Karpas-422 (cell line): ENCODE data around the gene MED20. TPM values are rescaled to one million over a fixed set of nuclear protein-coding genes. Genes with fewer than 3 reads are reported as not detected.
A peak's percentile ranks its signal among the peaks of the same experiment; 100 is the strongest.

ENCODE experiments used
- DNase-seq: peaks from one replicate; pipeline ENCODE4 v3.0.0-alpha.2; 2015
- H2AFZ ChIP-seq: fragments of 200-600 bp; sonication (generic); 2 replicates; pipeline ENCODE4 v1.6.1; 2014; ENCODE audit warnings: antibody characterized with exemption, low read length, mixed read lengths
- H3K27ac ChIP-seq: fragments of 200-600 bp; sonication (generic); 2 replicates; pipeline ENCODE4 v1.5.1; 2014; ENCODE audit warnings: mild to moderate bottlenecking, low read length, moderate library complexity
- H3K27me3 ChIP-seq: fragments of 200-600 bp; sonication (generic); 2 replicates; pipeline ENCODE4 v1.6.1; 2014; ENCODE audit warnings: low read length, mixed read lengths
- H3K36me3 ChIP-seq: fragments of 200-600 bp; sonication (generic); 2 replicates; pipeline ENCODE4 v1.6.1; 2014; ENCODE audit warnings: low read length, mixed read lengths; ENCODE audit not compliant: insufficient read depth
- H3K4me1 ChIP-seq: fragments of 200-600 bp; sonication (generic); 2 replicates; pipeline ENCODE4 v1.6.1; 2014; ENCODE audit warnings: mild to moderate bottlenecking, low read length, mixed read lengths
- H3K4me2 ChIP-seq: fragments of 200-600 bp; sonication (generic); 2 replicates; pipeline ENCODE4 v1.6.1; 2014; ENCODE audit warnings: low read length, low read depth, mild to moderate bottlenecking; ENCODE audit not compliant: poor library complexity, severe bottlenecking
- H3K4me3 ChIP-seq: fragments of 200-600 bp; sonication (generic); 2 replicates; pipeline ENCODE4 v1.5.1; 2014; ENCODE audit warnings: mild to moderate bottlenecking, antibody characterized with exemption, low read length, mixed read lengths
- H3K79me2 ChIP-seq: fragments of 200-600 bp; sonication (generic); 2 replicates; pipeline ENCODE4 v1.6.1; 2014; ENCODE audit warnings: mild to moderate bottlenecking, low read length, mixed read lengths
- H3K9ac ChIP-seq: fragments of 200-600 bp; sonication (generic); 2 replicates; pipeline ENCODE4 v1.6.0; 2014; ENCODE audit warnings: low read length
- H3K9me2 ChIP-seq: fragments of 200-600 bp; sonication (generic), shearing (Covaris generic); replicated peaks from 2 replicates; pipeline ENCODE4 v1.6.0; 2014; ENCODE audit warnings: mild to moderate bottlenecking, low read length, moderate library complexity; ENCODE audit not compliant: insufficient read depth
- H3K9me3 ChIP-seq: fragments of 300-700, 200-600 bp; sonication (generic); 2 replicates; pipeline ENCODE4 v1.6.1; 2014; ENCODE audit warnings: low read length, mixed read lengths
- H4K20me1 ChIP-seq: fragments of 200-600 bp; sonication (generic); 2 replicates; pipeline ENCODE4 v1.6.1; 2014; ENCODE audit warnings: mild to moderate bottlenecking, antibody characterized with exemption, low read length, low read depth; ENCODE audit not compliant: insufficient read depth
- total RNA-seq: library from RNA; depleted of rRNA; stranded (reverse); fragments of >200 nt; shearing (Covaris generic); gene quantifications from 2 replicates; pipeline ENCODE4 v1.2.3, GENCODE V29; 2014; ENCODE audit warnings: low replicate concordance

Gene MED20
- total RNA-seq, 1 experiment from 2014 or later: 24.1 TPM

DNA sequence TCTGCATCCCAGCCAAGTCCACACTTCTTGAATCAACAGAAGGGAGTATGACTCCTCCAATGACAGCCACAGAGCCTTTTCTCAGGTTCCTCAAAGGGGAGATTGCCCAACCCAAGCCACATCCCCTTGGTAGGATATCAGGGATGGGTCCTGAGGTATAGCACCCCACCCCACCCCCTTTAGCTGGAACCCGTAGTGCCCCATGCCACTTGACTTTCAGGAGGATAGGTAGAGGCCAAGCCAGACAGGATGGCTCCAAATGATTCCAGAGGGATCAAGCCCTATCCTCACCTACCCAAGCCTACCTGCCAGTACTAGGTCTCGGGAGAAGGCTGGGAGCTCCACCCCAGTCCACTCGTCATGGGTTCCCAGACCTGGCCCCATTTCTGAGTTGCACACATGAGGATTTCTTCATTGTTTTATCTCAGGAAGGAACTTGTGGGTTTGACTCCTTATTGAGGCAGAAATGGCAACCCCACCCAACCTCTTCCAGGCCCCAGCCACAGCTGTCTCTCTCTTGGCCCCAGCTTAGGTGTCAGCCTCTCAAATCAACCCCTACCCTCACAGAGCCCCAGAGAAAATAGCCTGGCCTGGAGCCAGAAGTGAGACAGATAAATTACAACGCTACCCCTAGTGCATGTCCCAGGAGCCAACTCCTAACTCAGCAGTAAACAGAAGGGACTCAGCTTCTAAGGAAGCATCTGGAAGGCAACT lies 17.1 kb upstream of the MED20 start:
- peak overlapping the region; percentile 95; the same call in 1 of the 2 replicates for H3K9ac ChIP-seq
- H3K4me1 ChIP-seq: peaks cover 85% of the 10 kb centered on the region
- peaks cover 47% of the 10 kb centered on the region for H3K79me2 ChIP-seq
- peaks cover 24% of the 10 kb centered on the region for H4K20me1 ChIP-seq
- H3K4me2 ChIP-seq: peak overlapping the region; percentile 89
- DNase-seq: peak; percentile 60
- H3K27ac ChIP-seq: peak overlapping the region; percentile 98
- peaks cover 17% of the 10 kb centered on the region for H3K36me3 ChIP-seq
- H3K27me3 ChIP-seq: no peaks in the 10 kb centered on the region
- H3K4me3 ChIP-seq: peak overlapping the region; percentile 97; the same call in 1 of the 2 replicates
- no peaks in the 10 kb centered on the region for H3K9me2 ChIP-seq
- H2AFZ ChIP-seq: no peak overlapping the region
- H3K9me3 ChIP-seq: no peaks in the 10 kb centered on the region

- H3K79me2 ChIP-seq: peaks cover 47% of the 10 kb centered on the region
- peak overlapping the region; percentile 95 for H3K9ac ChIP-seq
- no peak overlapping the region for H3K4me3 ChIP-seq
These were observed 16.5 kb upstream of the MED20 start for GRCh38 chr6:41937472-41937860.

DNA sequence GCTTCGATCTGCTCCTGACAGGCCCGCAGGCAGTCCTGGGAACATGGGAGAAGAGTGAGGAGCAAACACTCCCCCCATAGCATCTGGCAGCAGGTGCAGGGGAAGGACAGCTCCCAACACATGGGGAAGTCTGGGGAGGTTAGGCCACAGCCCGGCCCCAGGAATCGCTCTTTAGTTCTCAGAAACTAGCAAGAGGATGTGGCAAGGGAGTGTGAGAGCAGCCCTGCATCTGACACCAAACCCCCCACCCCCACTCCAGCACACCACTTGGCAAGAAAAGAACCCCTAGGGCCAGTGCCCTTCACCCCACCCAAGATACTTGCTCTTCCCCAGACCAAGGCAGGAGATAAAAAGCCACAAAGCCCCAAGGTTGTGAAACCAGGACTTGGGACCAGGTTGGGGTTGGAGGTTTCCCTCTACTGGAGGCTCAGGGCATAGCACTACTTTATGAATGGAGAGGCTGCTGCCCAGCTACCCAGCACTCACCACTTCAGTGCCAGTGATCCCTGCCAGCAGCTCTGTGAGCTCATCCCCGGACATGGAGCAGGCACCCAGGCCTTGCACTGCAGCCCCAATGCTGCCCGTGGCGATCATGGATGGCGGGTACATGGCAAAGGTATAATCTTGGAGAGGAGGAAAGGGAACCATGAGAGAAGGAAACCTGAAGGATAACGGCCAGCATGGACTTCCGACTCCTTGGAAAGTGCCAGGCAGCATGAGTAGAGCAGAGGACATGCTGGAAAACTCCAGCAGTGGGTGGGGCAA lies 15.3 kb upstream of the MED20 start:
- Histone ChIP-seq H3K4me1 (peaks cover 93% of the 10 kb centered on the region), H3K27me3 (no peaks in the 10 kb centered on the region), H3K36me3 (peaks cover 33% of the 10 kb centered on the region), H3K4me3 (peak overlapping the region; percentile 62), H3K4me2 (peak overlapping the region; percentile 81), H2AFZ (no peak overlapping the region), H3K9me2 (no peaks in the 10 kb centered on the region), H3K27ac (peak overlapping the region; percentile 98), H3K9me3 (no peaks in the 10 kb centered on the region), H3K79me2 (peaks cover 51% of the 10 kb centered on the region), H3K9ac (peak overlapping the region; percentile 95), H4K20me1 (peaks cover 24% of the 10 kb centered on the region)
- peak; percentile 92 for DNase-seq

More at GRCh38 chr6:41937472-41937860, 16.5 kb upstream of the MED20 start:
- Histone ChIP-seq H3K4me2 (peak overlapping the region; percentile 89), H3K27ac (peak overlapping the region; percentile 98), H4K20me1 (peaks cover 24% of the 10 kb centered on the region), H3K27me3 (no peaks in the 10 kb centered on the region), H3K9me3 (no peaks in the 10 kb centered on the region), H3K9me2 (no peaks in the 10 kb centered on the region), H3K36me3 (peaks cover 22% of the 10 kb centered on the region), H2AFZ (no peak overlapping the region), H3K4me1 (peaks cover 88% of the 10 kb centered on the region)
- DNase-seq: peak; percentile 44

DNA sequence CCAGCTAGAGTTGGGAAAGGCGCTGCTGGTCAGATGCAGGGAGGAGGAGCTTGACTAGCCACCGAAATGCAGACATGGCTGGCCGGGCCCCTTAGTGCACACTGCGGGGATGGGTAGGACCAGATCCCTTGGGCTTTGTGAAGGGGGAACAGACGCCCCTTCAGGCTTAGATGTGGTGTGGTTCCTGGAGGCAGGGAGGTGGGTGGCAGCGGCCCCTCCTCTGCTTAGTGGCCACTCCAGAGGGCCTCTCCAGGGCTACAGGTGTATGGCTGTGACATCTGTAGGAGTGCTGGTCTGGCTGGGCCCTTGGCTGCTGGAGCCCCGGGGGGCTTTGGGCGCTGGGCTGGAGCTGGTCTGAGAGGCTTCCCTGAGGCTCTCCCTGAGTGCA lies 14.7 kb upstream of the MED20 start:
- Histone ChIP-seq H3K4me1 (peaks cover 99% of the 10 kb centered on the region), H3K4me3 (peak overlapping the region; percentile 62), H3K27me3 (no peaks in the 10 kb centered on the region), H3K27ac (peak overlapping the region; percentile 98), H4K20me1 (peaks cover 24% of the 10 kb centered on the region), H3K4me2 (peak overlapping the region; percentile 81), H2AFZ (no peak overlapping the region), H3K36me3 (peaks cover 36% of the 10 kb centered on the region), H3K9me2 (no peaks in the 10 kb centered on the region), H3K79me2 (peaks cover 45% of the 10 kb centered on the region), H3K9me3 (no peaks in the 10 kb centered on the region), H3K9ac (peak overlapping the region; percentile 68)
- DNase-seq: peak; percentile 61

DNA sequence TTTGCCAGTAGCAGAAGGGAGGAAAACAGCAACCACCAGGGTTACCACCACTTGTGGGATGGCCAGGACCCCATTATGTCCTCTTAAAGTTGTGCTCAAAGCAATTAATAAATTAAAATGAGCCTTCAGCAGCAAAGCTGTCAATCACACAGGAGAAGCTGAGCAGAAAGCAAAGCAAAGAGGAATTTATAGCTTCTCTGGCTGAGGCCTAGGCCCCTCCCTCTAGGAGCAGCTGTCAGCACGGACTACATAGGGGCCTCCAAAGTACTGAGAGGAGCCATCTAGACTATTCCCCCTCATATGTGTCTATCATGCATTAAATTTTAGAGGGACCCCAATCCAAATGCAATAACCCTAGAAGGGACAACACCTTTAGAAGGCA lies 14.2 kb upstream of the MED20 start:
- H3K9me2 ChIP-seq: no peaks in the 10 kb centered on the region
- peak overlapping the region; percentile 68 for H3K9ac ChIP-seq
- H4K20me1 ChIP-seq: peaks cover 21% of the 10 kb centered on the region
- H3K9me3 ChIP-seq: no peaks in the 10 kb centered on the region
- H3K4me1 ChIP-seq: peaks cover 98% of the 10 kb centered on the region
- DNase-seq: peak; percentile 90
- H2AFZ ChIP-seq: no peak overlapping the region
- H3K27ac ChIP-seq: peak overlapping the region; percentile 98
- H3K4me3 ChIP-seq: peak overlapping the region; percentile 62
- H3K4me2 ChIP-seq: peak overlapping the region; percentile 81
- H3K27me3 ChIP-seq: no peaks in the 10 kb centered on the region
- peaks cover 40% of the 10 kb centered on the region for H3K79me2 ChIP-seq
- peaks cover 36% of the 10 kb centered on the region for H3K36me3 ChIP-seq

DNA sequence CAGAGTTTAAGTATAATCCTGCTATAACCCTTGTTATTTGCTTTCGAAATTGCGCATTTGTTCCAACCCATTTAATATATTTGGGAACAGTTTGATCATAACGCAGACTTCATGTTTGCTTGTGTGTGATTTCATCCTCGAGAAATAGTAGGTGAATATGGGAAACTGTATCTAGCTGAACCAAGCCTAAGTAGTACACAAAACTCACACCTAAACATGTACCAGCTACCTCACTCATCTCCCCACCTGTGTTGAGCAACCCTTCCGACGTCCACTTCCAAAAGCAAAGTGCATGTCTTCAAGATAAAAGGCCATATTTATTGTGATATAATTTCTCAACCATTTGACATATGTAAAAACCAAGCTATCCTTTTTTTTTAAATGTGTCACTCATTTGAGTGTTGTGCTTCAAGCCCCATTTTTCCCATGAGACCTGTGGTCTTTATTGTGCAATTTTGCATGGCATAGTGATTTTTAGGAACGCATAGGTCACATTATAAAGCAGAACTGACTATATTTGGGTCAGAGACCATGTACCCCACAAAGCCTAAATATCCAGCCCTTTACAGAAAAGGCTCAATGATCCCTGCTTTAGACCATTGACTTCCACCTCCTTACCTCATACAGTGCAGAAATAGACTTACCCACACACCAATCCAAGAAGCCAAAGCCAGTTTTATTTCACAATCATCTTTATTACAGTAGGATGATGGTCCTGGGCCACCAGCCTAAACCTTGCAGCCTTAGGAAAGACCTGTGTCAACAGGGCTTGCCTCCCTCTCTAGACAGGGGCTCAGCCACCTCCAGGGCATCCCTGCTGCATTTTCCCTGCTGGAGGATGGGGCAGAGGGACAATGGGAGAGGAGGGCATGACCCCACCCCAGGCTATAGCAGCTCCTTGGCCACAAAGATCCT lies 13.6 kb upstream of the MED20 start:
- H3K27ac ChIP-seq: peak overlapping the region; percentile 98
- peaks cover 34% of the 10 kb centered on the region for H3K79me2 ChIP-seq
- H3K36me3 ChIP-seq: peaks cover 42% of the 10 kb centered on the region
- DNase-seq: peak; percentile 96
- H4K20me1 ChIP-seq: peaks cover 16% of the 10 kb centered on the region
- no peaks in the 10 kb centered on the region for H3K9me3 ChIP-seq
- H3K4me3 ChIP-seq: peak overlapping the region; percentile 62
- peak overlapping the region; percentile 81 for H3K4me2 ChIP-seq
- H2AFZ ChIP-seq: no peak overlapping the region
- H3K9me2 ChIP-seq: no peaks in the 10 kb centered on the region
- peaks cover 91% of the 10 kb centered on the region for H3K4me1 ChIP-seq
- peak overlapping the region; percentile 68 for H3K9ac ChIP-seq
- H3K27me3 ChIP-seq: no peaks in the 10 kb centered on the region

- Histone ChIP-seq H3K4me2 (no peak overlapping the region), H3K27ac (peak overlapping the region; percentile 98), H3K4me3 (no peak overlapping the region), H3K4me1 (peaks cover 69% of the 10 kb centered on the region), H3K27me3 (no peaks in the 10 kb centered on the region), H3K79me2 (peaks cover 27% of the 10 kb centered on the region), H3K9me3 (no peaks in the 10 kb centered on the region), H3K9me2 (no peaks in the 10 kb centered on the region), H4K20me1 (peaks cover 21% of the 10 kb centered on the region), H3K36me3 (peaks cover 52% of the 10 kb centered on the region), H3K9ac (no peak overlapping the region), H2AFZ (no peak overlapping the region)
- no peak for DNase-seq
These were observed 11.4 kb upstream of the MED20 start for GRCh38 chr6:41932378-41932777.
